ENCODE results near the gene DGKZ.

DNA sequence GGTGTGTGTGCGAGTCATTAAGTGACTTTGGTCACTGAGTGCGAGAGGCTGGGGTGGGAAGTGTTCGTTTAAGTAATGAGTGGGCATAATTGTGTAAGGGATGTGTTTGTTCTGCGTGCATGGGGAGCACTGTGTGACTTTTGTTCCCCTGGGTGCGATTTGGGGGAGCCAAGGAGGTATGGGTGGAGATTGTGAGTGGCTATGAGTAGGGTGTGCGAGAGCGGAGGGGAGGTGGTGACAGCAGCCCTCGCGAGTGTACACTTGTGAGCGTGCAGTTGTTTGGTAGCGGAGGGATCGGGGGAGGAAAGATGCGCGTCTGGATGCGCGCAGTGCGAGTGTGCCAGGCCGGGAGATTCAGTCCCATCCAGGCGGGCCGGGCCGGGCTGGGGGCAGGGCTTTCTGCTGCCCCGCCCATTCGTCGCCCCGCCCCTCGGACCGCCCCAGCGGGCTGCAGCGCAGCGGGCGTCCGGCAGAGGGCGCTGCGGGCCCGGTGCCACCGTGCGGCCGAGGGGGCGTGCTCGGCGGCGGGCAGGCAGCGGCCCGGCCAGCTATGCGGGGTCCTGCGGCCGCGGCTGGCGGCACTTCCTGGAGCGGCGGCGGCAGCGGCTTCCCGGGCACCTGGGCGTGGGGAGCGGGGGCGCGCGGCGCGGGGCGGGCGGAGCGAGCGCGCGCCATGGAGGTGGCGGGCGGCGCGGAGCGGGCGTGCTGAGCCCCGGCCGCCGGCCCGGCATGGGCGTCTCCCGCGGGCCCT, at the start of gene DGKZ:
- TF ChIP-seq, protein P1, sequence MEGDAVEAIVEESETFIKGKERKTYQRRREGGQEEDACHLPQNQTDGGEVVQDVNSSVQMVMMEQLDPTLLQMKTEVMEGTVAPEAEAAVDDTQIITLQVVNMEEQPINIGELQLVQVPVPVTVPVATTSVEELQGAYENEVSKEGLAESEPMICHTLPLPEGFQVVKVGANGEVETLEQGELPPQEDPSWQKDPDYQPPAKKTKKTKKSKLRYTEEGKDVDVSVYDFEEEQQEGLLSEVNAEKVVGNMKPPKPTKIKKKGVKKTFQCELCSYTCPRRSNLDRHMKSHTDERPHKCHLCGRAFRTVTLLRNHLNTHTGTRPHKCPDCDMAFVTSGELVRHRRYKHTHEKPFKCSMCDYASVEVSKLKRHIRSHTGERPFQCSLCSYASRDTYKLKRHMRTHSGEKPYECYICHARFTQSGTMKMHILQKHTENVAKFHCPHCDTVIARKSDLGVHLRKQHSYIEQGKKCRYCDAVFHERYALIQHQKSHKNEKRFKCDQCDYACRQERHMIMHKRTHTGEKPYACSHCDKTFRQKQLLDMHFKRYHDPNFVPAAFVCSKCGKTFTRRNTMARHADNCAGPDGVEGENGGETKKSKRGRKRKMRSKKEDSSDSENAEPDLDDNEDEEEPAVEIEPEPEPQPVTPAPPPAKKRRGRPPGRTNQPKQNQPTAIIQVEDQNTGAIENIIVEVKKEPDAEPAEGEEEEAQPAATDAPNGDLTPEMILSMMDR (IDR thresholded peaks at IDR 0.05) = peak; percentile 99
- no peak for TF ChIP-seq ZFX (IDR thresholded peaks at IDR 0.05; ENCODE audit: borderline replicate concordance)

All from 22Rv1 (cell line).